Liver (tissue), 3 donors: ENCODE results near the gene NUDT14.

Experiments
- CTCF ChIP-seq: fragments of 150-350 bp; IDR thresholded peaks from 2 replicates; pipeline ENCODE4 v1.5.1; 2017; ENCODE audit warnings: improper control_type of control experiment, low read depth, low read length; ENCODE audit not compliant: missing input control
- EGR1 ChIP-seq, 2 donors: IDR thresholded peaks; 2 replicates each; pipeline ENCODE4 v1.6.1; 2016 to 2018; ENCODE audit warnings: antibody characterized with exemption in 2 of 2, low read depth in 2 of 2
- FOXA1 ChIP-seq: IDR thresholded peaks from 2 replicates; pipeline ENCODE4 v1.6.1; 2016; ENCODE audit warnings: antibody characterized with exemption
- RAD21 ChIP-seq, 2 donors: IDR thresholded peaks; 2 replicates each; pipeline ENCODE4 v1.6.1; 2016; ENCODE audit warnings: antibody characterized with exemption in 2 of 2, mild to moderate bottlenecking in 2 of 2
- REST ChIP-seq: IDR thresholded peaks from 2 replicates; pipeline ENCODE4 v1.6.1; 2016; ENCODE audit warnings: antibody characterized with exemption, mild to moderate bottlenecking
- ZBTB33 ChIP-seq: IDR thresholded peaks from 2 replicates; pipeline ENCODE4 v1.6.1; 2016; ENCODE audit warnings: antibody characterized with exemption
- TF ChIP-seq, protein P1 (sequence below): IDR thresholded peaks from 2 replicates; pipeline ENCODE4 v1.6.1; 2016; ENCODE audit warnings: antibody characterized with exemption
- donor health status: healthy.
- donor health status: healthy.

DNA sequence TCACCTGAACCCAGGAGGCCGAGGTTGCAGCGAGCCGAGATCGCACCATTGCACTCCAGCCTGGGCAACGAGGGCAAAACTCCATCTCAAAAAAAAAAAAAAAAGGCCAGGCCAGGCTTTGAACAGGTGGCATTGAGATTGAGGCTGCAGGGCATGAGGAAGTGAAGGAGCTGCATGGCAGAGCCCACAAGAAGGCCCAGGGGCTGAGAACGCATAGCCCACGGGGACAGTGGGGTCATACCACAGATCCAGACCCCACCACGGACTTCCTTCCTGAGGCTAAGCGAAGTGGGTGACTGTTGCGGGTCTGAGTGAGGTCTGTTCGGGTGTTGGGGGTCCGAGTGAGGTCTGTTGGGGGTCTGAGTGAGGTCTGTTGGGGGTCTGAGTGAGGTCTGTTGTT lies 20.3 kb downstream of the NUDT14 start:
- TF ChIP-seq CTCF (no peak), FOXA1 (no peak), ZBTB33 (no peak), RAD21 (IDR thresholded peaks at IDR 0.05) (no peak), EGR1 (IDR thresholded peaks at IDR 0.05; ENCODE audit: low read depth in 2 of 2) (no peak), REST (no peak)
- TF ChIP-seq, protein P1, sequence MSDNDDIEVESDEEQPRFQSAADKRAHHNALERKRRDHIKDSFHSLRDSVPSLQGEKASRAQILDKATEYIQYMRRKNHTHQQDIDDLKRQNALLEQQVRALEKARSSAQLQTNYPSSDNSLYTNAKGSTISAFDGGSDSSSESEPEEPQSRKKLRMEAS = no peak
